ENCODE results near the gene PAPOLG. TPM values are rescaled to one million over a fixed set of nuclear protein-coding genes. Genes with fewer than 3 reads are reported as not detected.
"Not testable (repeated sequence)": the region's sequence is repeated elsewhere in the genome, so short reads cannot be mapped to it uniquely, and the experiment has no call there.

Gene PAPOLG
- total RNA-seq, 4 donors from 2014 or later: 7.7 to 32.1 (median 15.0) TPM

GRCh38 chr2:60806595-60806987 lies 50.5 kb downstream of the PAPOLG start:
- Histone ChIP-seq H3K36me3 (no peaks in the 10 kb centered on the region), H3K4me1 (no peaks in the 10 kb centered on the region), H3K4me3 (no peak overlapping the region), H3K27me3 (no peaks in the 10 kb centered on the region), H3K9me3 (no peaks in the 10 kb centered on the region), H3K27ac (no peak overlapping the region)
- intact Hi-C loops (cut with DNase I; ENCODE audit: low total_unique reads): no loop called here
- TF ChIP-seq CTCF (IDR thresholded peaks at IDR 0.05): no peak
- TF ChIP-seq POLR2A (IDR thresholded peaks at IDR 0.05): no peak
- no peak for DNase-seq

- H3K4me3 ChIP-seq: no peak overlapping the region
- intact Hi-C loops (cut with DNase I; ENCODE audit: low total_unique reads): no loop called here
- TF ChIP-seq POLR2A (IDR thresholded peaks at IDR 0.05): no peak
- TF ChIP-seq CTCF (IDR thresholded peaks at IDR 0.05): no peak
- no peak for DNase-seq
- no peaks in the 10 kb centered on the region for H3K4me1 ChIP-seq
- no peaks in the 10 kb centered on the region for H3K9me3 ChIP-seq
- H3K36me3 ChIP-seq: no peaks in the 10 kb centered on the region
- H3K27ac ChIP-seq: no peak overlapping the region
- H3K27me3 ChIP-seq: no peaks in the 10 kb centered on the region
Observed at GRCh38 chr2:60806988-60807681, 51.1 kb downstream of the PAPOLG start.

- no peak for TF ChIP-seq CTCF (IDR thresholded peaks at IDR 0.05)
- no peak for TF ChIP-seq POLR2A (IDR thresholded peaks at IDR 0.05)
- H3K9me3 ChIP-seq: no peaks in the 10 kb centered on the region
- no peak overlapping the region for H3K4me3 ChIP-seq
- no peak for DNase-seq
- no peaks in the 10 kb centered on the region for H3K4me1 ChIP-seq
- no peaks in the 10 kb centered on the region for H3K36me3 ChIP-seq
- H3K27ac ChIP-seq: no peak overlapping the region
- no peaks in the 10 kb centered on the region for H3K27me3 ChIP-seq
- intact Hi-C loops (cut with DNase I; ENCODE audit: low total_unique reads): no loop called here
Observed at GRCh38 chr2:60808330-60808801, 52.3 kb downstream of the PAPOLG start.

- TF ChIP-seq POLR2A (IDR thresholded peaks at IDR 0.05) (no peak), CTCF (IDR thresholded peaks at IDR 0.05) (no peak)
- Histone ChIP-seq H3K9me3 (no peaks in the 10 kb centered on the region), H3K4me3 (no peak overlapping the region), H3K4me1 (no peaks in the 10 kb centered on the region), H3K27ac (no peak overlapping the region), H3K27me3 (no peaks in the 10 kb centered on the region), H3K36me3 (no peaks in the 10 kb centered on the region)
- no peak for DNase-seq
- intact Hi-C loops (cut with DNase I; ENCODE audit: low total_unique reads): no loop called here
Observed at GRCh38 chr2:60811491-60812375, 55.7 kb downstream of the PAPOLG start.

- H3K27ac ChIP-seq; H3K27me3 ChIP-seq; H3K4me1 ChIP-seq; H3K36me3 ChIP-seq; intact Hi-C loops (cut with DNase I; ENCODE audit: low total_unique reads); H3K9me3 ChIP-seq; DNase-seq; H3K4me3 ChIP-seq: not testable (repeated sequence)
Observed at GRCh38 chr2:60817191-60817590, 61.1 kb downstream of the PAPOLG start.
